HG02759 (cell line): Measurements from ENCODE around the gene B3GALT5.

Source experiments
- ATAC-seq: cut with Tn5 transposase; IDR thresholded peaks from one replicate; pipeline ENCODE4 v1.9.1; 2021; ENCODE audit warnings: mild to moderate bottlenecking, moderate library complexity; ENCODE audit not compliant: unreplicated experiment

Gene B3GALT5

DNA sequence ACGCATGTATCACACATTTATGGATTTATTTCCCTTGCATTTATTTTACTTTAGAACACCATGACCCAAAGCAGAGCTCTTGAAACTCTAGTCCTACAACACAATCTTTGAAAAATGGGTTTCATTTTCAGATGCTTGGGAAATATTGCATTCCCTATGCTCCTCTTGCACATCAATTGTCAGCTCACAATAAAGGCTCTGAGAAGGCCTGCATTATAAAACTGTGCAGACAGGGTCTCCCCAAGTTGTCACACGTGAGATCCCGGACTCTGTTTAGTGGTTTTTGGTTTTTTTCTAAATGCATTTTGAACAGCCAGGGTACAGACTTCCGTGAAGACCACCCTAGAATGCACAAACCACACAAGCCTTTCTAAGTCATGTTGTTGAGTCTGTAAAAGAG lies 9.9 kb upstream of the B3GALT5 start:
- ATAC-seq, result no peak

DNA sequence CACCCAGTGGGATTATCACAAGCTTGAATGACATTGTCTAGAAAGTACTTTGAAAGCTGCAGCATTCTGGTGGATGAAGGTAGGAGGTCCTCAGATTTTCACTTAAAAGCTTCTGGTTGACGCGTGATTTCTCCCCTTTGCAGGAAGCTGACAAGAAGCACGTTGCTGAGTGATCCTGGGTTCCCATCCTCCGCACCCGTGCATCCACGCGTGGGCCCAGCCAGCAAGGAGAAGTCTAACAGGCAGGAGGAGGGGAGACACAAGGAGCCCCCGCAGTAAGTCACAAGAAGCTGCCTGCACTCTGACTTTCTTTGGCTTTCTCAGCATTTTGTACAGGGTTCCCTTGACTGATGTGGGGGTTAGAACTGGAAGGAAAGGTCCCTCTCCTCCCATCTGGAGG lies 7.8 kb upstream of the B3GALT5 start:
- ATAC-seq, result no peak

DNA sequence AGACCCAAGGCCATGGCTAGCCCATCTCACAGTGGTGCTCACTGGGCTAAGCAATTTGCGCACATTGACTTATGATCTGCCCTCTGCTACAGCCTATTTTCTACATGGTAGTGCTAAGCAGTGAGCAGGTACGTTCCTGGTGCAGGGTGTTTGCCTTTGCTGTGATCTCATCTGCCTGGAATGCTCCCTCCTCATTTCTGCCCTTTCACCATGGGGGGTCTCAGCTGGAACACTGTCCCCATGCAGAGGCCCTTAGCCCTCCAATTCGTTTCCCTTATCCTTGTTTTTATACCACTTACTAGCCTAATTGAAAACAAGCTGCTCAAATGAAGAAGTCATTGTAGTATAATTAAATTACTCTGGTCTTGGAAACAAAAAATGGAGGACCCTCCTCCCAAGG lies 2.0 kb upstream of the B3GALT5 start:
- no peak for ATAC-seq

DNA sequence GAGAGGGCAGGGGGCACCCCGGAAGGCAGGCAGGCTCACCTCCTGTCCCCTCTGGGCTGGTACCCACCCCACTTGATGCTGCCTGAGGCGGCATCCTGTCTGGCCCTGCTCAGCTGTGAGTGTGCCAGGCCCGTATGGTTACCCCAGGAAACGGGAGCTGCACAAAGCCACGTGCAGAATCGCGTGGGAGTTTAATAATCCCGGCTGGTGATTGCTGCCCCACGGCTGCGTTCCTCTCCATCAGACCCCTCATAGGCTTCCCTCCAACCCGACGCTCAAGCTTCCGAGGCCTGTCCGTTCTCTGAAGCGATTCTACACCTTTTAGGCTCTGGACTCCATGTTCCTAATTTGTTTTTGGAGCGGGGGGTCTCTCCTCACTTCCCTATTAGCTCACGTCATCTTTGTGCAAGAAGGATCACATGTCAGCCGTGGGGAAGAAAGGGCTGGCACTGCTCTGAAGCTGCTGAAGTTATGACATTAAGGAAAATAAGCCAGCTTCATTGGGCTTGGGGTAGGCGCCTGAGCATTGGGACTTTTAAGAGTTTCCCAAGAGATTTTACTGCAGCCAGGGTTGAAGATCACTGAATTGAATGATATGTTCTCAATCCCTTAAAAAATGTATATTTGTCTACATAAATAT lies 1.1 kb upstream of the B3GALT5 start:
- no peak for ATAC-seq

DNA sequence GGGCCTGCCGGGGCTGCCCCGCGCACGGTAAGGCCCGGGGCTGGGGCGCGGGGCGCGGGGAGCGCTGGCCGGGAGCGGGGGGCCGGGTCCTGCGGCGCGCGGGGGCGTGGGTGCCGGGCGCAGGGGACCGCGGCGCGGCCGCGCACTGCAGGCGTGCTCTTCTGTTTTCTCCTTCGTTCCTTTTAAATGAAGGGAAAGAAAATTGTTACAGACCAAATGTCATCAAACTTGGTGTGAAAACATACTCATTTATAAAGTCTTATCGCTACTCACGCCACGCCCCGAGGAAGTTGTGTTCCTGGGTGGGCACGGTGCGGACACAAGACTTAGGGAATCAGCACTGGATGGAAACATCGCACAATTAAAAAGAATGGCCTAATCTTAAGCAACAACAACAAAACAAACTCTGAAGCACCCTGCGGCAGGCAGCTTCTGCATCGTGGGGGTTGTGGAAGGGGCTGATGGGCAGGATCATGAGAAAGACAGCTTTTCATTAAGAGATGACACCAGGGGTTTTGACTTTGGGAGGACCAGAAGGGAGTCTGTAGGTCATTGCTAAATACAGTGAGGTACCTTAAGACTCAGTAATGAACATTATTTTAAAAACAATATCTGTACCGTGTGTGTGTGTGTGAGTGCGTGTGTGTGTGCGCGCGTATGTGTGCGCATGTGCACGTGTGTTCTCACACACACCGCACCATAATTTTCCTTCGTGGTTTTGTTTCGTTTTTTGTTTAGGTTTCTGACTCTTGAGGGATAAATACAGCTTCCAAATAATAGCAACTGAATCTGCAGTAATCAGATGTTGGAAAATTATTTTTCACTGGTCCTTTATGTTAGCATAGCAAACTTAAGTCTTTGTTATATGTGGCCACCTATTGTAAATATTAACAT lies 548 bp downstream of the B3GALT5 start:
- ATAC-seq, result no peak

DNA sequence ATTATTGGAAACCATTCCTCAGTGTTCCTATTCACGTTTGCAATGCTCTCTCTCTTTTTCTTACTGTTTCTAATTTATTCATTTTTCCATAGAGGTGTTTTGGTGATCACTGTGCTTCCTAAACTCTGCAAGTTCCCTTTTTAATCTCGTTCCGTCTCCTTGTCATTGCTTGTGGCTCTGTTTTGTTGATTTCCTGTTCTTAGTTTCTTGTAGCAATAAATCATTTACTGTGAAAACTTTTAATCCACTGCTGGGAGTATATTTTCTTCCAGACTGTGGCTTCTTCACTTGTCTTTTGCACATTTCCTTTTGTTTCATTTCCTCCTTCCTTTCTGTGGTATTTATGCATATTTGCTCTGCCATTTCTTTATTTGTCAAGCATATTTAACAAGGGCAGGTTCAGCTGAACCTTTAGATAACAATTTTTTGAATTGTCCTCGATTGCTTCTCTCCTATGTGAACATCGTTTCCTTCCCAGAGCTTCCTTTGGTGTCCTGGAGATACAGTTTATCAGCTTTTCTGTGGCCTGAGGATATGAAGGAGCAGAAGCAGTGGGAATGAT lies 3.6 kb downstream of the B3GALT5 start:
- ATAC-seq, result no peak

DNA sequence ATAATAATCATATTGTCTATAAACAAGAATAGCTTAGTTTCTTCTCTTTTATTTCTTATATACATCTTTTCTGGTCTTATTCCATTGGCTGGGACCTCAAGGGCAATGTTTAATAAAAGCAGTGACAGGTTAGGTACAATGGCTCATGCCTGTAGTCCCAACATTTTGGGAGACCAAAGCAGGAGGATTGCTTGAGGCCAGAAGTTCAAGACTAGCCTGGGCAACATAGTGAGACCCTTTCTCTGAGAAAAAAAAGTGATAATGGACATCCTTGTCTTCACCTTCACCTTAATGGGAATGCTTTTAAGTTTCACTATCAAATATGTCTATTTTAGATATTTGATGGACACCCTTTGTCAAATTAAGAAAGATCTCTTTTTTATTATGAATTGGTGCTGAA lies 8.1 kb downstream of the B3GALT5 start:
- no peak for ATAC-seq

GRCh38 chr21:39625211-39625895 lies 12.6 kb downstream of the B3GALT5 start:
- no peak for ATAC-seq

DNA sequence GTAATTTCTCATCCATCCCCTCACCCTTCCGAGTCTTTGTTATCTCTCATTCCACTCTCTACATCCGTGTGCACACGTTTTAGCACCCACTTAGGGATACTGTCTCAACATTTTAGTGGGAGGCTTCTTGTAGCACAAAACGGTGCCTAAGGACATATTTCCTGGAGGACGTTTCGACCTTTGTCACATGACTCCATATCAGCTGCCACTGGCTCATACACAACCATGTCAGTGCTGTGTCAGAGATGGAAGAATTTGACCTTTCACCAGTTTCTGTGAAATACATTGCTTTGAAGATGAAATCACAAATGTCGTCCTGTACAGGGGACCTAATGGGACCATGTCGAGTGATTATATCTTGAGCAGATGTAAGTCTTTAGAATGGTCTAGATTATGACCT lies 15.6 kb downstream of the B3GALT5 start:
- no peak for ATAC-seq

DNA sequence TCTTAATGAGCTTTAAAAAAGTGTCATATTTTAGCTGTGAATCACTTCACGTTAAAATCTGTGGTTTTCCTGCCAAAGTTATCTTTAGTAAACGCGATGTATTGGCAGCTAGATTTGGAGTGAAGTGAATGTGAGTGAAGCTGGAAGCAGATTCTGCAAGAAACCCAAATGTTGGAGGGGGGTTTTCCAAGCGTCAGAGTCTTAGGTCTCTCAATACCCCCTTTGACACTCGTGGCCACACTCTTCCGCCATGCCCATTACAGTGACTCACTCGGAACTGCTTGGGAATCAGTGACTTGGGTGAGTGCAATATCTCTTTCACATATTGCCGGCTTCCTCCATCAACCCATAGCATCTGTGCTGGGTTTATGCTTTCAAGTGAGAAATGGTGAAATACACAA lies 17.5 kb downstream of the B3GALT5 start:
- no peak for ATAC-seq

- ATAC-seq, result no peak
These were observed 18.1 kb downstream of the B3GALT5 start for GRCh38 chr21:39630827-39631226.

- ATAC-seq, result no peak
These were observed 19.3 kb downstream of the B3GALT5 start for GRCh38 chr21:39631842-39632562.

GRCh38 chr21:39632796-39633442 lies 20.2 kb downstream of the B3GALT5 start:
- no peak for ATAC-seq

- ATAC-seq, result no peak
These were observed 21.0 kb downstream of the B3GALT5 start for GRCh38 chr21:39633770-39634181.

DNA sequence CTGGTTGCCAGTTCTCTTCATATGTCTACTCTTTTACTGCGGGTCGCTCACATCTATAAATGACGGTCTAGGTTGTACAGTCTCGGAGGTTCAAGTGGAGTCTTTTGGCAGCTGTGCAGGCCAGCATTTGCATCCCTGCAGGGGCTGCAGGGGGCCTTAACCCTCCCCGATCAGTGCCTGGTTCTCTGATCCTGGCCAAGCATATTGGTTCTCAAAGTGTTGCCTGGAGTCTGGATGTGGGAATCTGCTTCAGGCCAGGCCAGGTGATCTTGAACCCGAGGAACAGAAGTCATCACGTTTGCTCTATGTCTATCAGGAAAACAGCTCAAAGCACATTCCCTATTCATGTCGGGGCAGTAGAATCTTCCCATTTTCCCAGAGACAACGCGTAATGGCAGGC lies 21.8 kb downstream of the B3GALT5 start:
- no peak for ATAC-seq

GRCh38 chr21:39637197-39637970 lies 24.6 kb downstream of the B3GALT5 start:
- no peak for ATAC-seq

GRCh38 chr21:39637971-39638240 lies 25.2 kb downstream of the B3GALT5 start:
- no peak for ATAC-seq

- ATAC-seq, result no peak
These were observed 25.5 kb downstream of the B3GALT5 start for GRCh38 chr21:39638281-39638680.

GRCh38 chr21:39640754-39641153 lies 28.0 kb downstream of the B3GALT5 start:
- no peak for ATAC-seq
